Activated effector memory CD4-positive, alpha-beta T cell treated with anti-CD3 and anti-CD28 coated beads, Interleukin-2, amount 50 U/mL, for 16 hours (primary cell): Measurements from ENCODE around the gene PMEPA1.

ENCODE experiments used
- DNase-seq: peaks from one replicate; pipeline ENCODE4 v3.0.0-alpha.2; 2020

PMEPA1 gene

DNA sequence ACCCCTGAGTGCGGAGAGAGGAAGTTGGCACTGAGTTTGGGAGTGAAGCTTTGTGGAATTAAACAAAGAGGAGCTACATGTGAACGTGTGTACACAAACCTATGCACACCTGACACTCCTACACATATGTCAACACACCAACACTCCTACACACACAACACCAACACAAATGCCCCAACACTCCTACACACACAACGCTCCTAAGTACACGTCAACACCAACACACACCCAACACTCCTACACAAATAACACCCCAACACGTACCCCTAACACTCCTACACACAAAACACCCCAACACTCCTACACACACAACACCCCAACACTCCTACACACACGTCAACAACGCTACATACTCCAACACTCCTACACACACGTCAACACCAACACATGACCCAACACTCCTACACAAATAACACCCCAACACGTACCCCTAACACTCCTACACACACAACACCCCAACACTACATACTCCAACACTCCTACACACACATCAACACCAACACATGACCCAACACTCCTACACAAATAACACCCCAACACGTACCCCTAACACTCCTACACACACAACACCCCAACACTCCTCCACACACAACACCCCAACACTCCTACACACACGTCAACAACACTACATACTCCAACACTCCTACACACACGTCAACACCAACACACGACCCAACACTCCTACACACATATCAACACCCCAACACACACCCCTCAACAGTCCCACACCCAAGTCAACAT is 49.5 kb downstream of the PMEPA1 start:
- no peak for DNase-seq

- peak; percentile 49 for DNase-seq
Measured at GRCh38 chr20:57659517-57660180, 50.2 kb downstream of the PMEPA1 start.

GRCh38 chr20:57658833-57659516 is 50.8 kb downstream of the PMEPA1 start:
- DNase-seq, result peak; percentile 60

DNA sequence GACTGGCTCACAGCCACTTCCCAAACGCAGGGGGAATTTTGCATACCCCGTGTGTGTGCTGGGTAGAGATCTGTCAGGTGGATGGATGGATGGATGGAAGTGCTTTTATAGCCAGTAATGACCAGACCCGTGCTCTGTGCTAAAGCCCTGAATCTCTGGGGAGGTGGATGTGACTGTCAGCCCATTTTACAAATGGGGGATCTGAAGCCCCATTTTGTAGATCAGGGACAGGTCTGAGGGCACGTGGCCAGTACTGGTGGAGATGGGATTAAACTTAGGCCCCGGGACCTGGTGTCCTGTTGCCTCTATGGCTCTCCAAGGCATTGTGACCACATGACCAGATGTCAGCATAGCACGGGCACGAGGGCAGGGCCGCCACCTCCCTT is 51.4 kb downstream of the PMEPA1 start:
- no peak for DNase-seq

DNA sequence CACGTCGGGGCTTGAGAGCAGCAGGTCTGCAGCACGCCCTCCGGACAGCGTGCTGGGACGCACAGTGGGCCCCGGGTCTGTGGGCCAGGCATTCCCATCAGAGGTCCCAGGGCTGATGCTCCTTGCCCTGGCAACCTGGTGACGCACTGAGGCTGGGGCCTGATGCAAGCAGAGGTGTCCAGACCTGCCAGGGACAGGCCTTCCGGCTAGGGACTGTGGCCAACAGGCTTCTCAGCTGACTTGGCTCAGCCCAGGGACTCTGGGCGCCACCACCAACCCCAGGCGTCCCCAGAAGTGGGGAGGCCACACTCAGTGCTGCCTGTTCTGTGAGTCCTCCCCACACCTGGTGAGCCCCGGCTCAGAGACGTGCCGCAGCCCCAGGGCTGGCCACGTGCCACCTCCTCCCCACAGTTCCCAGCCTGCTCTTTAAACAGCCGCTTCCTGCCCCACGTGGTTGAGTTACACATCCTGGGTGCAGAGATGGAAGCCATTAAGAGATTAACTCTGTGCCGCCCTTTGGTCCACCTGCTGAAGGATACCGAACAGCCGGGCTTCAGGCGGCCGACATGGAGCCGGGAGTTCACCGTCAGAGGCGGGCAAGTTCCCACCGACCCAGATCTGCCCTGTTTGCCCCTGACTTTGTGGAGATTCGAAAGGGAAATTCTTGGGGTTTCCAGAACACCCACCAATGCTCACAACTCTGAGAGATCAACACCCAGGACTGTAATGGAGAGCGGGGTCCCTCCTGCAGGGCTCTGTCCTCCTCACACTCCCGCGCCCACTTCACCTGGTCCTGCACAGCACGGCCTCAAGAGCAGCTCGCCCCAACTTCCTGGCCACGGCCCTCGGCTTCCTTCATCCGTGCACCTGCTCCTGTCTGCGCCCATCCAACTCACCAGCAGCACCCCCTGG is 52.0 kb downstream of the PMEPA1 start:
- DNase-seq, result peak; percentile 74

GRCh38 chr20:57656821-57657534 is 52.8 kb downstream of the PMEPA1 start:
- peak; percentile 38 for DNase-seq

DNA sequence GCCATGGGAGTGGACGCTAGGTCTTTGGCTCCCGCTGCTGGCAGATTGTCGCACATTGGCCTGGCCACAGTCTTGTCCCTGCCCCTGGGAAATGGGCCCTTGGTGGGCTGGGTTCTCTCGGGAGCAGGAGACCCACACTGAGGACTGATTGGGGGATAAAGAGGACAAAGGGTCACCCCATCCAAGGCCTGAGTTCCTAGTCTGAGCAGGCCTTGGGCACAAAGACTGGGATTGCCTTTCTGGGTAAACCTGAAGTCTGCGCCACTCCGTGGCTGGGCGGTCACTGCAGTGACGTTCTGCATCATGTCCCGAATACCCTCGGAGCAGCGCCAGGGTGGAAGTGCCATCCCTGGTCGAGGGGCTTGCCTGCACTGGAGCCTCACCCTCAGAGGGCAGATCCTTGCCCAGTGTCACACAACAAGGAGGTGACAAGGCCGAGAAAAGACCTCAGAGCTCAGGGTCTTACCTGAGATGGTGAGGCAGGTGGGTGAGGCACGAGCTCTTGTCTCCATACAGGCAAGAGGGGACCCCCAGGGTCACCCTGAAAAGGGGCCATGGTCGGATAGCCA is 53.5 kb downstream of the PMEPA1 start:
- DNase-seq, result peak; percentile 58

GRCh38 chr20:57655809-57656155 is 54.0 kb downstream of the PMEPA1 start:
- DNase-seq, result peak; percentile 24

- DNase-seq, result peak; percentile 43
Measured at GRCh38 chr20:57654998-57655808, 54.6 kb downstream of the PMEPA1 start.

DNA sequence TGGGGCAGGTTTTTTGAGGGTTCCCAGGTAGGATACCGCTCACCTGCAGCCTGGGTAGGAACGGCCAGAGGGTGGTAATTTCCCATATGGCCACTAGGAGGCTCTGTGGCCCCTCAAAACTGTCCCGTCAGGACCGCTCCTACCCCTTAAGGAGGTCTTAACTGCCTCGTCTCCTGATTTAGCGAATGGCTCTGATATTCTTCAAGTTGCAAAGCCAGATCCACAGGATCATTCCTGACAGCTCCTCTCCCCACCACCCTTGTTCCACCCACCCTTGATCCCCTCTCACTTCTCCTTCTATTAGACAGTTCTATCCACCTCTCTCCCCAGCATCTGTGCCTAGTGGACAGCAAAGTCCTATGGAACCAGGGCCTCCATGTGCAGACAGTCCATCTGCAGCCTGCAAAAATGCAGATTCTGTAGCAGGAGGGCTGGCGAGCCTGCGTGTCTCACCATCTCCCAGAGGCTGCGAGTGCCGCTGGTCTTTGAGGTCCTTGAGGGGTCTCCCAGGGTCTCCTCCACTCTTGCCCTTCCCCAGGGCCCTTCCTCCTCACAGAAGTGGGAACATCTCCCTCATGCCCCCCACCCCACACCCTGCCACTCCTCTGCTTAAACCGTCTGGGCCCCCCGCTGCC is 55.3 kb downstream of the PMEPA1 start:
- DNase-seq, result peak; percentile 80

DNA sequence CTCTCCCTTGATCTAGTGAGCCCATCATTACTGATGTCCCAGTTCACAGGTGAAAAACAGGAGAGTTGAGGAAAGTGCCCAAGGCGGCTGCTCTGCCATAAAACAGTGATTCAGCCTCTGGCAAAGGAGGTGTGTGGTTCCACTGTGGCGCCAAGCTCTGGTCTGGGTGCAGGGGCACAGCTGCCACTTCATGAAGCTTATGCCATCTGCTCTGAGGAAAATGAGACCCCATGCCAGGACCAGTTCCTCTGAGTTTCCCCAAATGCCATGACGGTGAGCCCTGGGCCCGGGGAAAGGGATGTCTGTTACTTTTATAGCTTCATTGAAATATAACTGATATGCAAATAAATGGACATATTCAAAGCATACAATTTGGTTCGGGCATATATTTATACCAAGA is 55.9 kb downstream of the PMEPA1 start:
- DNase-seq, result peak; percentile 39

- DNase-seq, result peak; percentile 41
Measured at GRCh38 chr20:57653546-57653900, 56.3 kb downstream of the PMEPA1 start.

DNA sequence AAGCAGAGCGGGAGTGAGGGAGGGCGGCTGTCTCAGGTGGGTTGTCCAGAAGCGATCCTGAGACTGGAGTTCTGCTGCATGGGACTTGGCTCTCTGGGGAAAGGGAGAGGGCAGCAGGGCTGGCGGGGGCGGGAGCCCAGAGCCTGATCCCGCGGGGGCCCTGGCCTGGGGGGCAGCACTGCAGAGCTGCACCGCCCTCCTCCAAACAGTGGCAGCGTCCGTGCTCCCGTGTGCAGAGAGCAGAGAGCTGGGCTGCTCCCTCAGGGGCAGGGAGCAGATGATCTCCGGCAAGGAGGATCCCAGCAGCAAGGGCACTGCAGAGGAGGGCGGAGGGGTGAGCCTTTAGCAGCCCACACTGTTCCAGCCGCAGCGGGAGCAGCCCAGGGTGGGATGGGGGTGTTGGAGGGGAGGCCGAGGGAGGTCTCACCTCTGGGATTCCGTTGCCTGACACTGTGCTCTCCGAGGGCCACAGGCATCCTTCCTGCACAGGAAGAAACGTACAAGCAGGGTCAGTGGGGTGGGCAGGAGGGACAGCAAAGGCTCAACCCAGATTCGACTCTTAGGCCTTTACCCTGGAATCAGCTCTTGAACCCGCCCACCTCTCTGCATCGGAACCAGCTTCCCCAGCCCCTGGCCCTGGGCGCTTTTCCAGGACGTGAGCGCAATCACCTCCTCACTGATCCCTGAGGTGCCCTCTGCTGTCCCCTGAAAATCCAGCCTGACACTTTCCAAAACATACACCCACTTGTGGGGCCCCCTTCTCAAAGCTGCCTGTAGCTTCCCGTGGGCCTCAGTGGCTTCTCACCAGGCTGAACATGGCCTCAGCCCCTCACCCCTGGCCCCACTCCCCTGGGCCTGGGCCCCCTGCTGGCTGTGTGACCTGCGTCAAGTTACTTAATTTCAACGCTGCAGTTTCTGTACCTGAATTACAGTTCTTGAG is 56.9 kb downstream of the PMEPA1 start:
- DNase-seq, result peak; percentile 54

DNA sequence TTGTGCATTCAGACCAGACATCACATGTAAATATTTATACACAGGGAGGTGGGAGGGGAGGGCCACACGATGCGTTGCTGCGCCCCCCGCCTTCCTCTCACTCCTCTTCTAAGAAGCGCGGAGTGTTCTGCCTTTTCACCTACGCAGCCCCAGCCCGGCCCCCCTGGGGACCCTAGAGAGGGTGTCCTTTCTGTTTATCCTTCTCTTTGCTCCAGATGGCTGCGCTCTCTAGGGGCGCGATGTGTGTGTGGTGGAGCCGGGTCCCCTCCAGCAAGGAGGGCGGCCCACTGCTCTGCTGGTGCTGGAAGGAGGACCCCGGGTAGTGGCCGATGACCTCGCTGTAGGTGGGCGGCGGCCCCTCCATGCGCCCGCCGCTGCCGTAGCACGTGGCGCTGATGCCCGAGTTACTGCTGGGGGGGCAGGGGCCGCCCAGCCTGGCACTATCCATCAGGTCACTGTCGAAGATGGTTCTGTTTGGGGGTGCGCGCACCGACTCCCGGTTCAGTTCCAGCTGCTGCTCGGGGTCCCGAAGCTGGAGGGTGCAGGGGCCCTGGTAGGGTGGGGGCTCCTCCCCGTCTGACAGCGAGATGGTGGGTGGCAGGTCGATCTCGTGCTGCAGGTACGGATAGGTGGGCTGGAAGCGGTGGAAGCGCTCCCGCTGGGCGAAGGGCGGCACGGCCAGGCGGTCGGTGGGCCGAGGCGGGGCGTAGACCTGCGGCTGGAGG is 57.8 kb downstream of the PMEPA1 start:
- DNase-seq, result peak; percentile 57

- peak; percentile 42 for DNase-seq
Measured at GRCh38 chr20:57650756-57651483, 58.9 kb downstream of the PMEPA1 start.

DNA sequence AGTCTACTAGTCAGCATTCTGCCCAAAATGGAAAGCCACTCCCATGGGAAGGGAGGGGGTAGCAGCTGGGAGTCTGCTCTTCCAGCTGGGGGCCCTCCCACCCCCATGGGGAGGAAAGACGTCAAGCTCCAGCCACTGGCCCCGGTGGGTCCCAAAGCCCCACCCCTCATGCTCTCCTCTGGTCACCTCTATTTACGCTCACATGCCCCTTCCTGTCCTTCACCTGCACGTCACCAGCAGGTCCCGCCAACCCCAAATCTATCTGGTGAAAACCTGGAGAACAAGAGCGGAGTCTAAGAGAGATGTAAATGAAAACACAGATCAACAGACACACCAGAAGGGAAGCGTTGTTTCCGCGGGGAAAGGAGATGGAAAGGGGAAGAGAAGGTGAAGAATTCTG is 59.5 kb downstream of the PMEPA1 start:
- no peak for DNase-seq

- peak; percentile 37 for DNase-seq
Measured at GRCh38 chr20:57649617-57650015, 60.2 kb downstream of the PMEPA1 start.
